Fibroblast of lung (primary cell): ENCODE data around the gene IL16. TPM values are rescaled to one million over a fixed set of nuclear protein-coding genes. Genes with fewer than 3 reads are reported as not detected.
"Not testable (repeated sequence)": the region's sequence is repeated elsewhere in the genome, so short reads cannot be mapped to it uniquely, and the experiment has no call there.

Source experiments
- DNase-seq, 2 donors: peaks; one replicate each; pipeline versions ENCODE4 v3.0.0 to v3.0.0-alpha.2; 2010; ENCODE audit warnings: low read depth in 2 of 2
- H2AFZ ChIP-seq: 2 replicates; pipeline ENCODE4 v1.5.1; 2012; ENCODE audit warnings: low read length, control low read depth, inconsistent platforms
- H3K27ac ChIP-seq: 2 replicates; pipeline ENCODE4 v1.5.1; 2011; ENCODE audit warnings: low read length, control low read depth; ENCODE audit not compliant: insufficient read depth
- H3K27me3 ChIP-seq: 2 replicates; pipeline ENCODE4 v1.5.1; 2011; ENCODE audit warnings: mild to moderate bottlenecking, low read length; ENCODE audit not compliant: control insufficient read depth, insufficient read depth
- H3K36me3 ChIP-seq: 2 replicates; pipeline ENCODE4 v1.5.1; 2011; ENCODE audit warnings: low read length; ENCODE audit not compliant: control insufficient read depth, insufficient read depth
- H3K4me1 ChIP-seq: 2 replicates; pipeline ENCODE4 v1.5.1; 2011; ENCODE audit warnings: low read length; ENCODE audit not compliant: control insufficient read depth, insufficient read depth; ENCODE audit errors: extremely low read depth
- H3K4me2 ChIP-seq: 2 replicates; pipeline ENCODE4 v1.5.1; 2011; ENCODE audit warnings: low read length, control low read depth; ENCODE audit not compliant: insufficient read depth; ENCODE audit errors: extremely low read depth
- H3K4me3 ChIP-seq, 4 experiments: fragments of 200-600 bp in 1 of 4; sonication (generic) in 1 of 4; replicated peaks in 1 of 4; 2 replicates each; pipeline ENCODE4 v1.5.1; 2011 to 2016; ENCODE audit warnings: low read length in 4 of 4, low read depth in 3 of 4, mild to moderate bottlenecking in 3 of 4, control low read depth in 2 of 4, inconsistent platforms in 1 of 4, mixed read lengths in 1 of 4; ENCODE audit not compliant: insufficient read depth in 1 of 4; ENCODE audit errors: control extremely low read depth in 1 of 4
- H3K79me2 ChIP-seq: 2 replicates; pipeline ENCODE4 v1.5.1; 2012; ENCODE audit warnings: mild to moderate bottlenecking, low read length, inconsistent platforms; ENCODE audit not compliant: control insufficient read depth, insufficient read depth
- H3K9ac ChIP-seq: 2 replicates; pipeline ENCODE4 v1.5.1; 2011; ENCODE audit warnings: mild to moderate bottlenecking, low read length, control low read depth; ENCODE audit not compliant: insufficient read depth
- H3K9me3 ChIP-seq: 2 replicates; pipeline ENCODE4 v1.5.1; 2012; ENCODE audit warnings: low read depth, low read length; ENCODE audit not compliant: control insufficient read depth, insufficient read depth
- H4K20me1 ChIP-seq: 2 replicates; pipeline ENCODE4 v1.5.1; 2011; ENCODE audit warnings: low read length; ENCODE audit not compliant: control insufficient read depth, insufficient read depth; ENCODE audit errors: extremely low read depth
- CTCF ChIP-seq, 2 donors: IDR thresholded peaks in 1 of 2; conservative IDR thresholded peaks in 1 of 2; 1 replicate in 1 of 2; 2 replicates in 1 of 2; pipeline ENCODE4 v1.5.1; 2011 to 2012; ENCODE audit warnings: low read length in 2 of 2, control low read depth in 1 of 2, inconsistent platforms in 1 of 2, low read depth in 1 of 2, mild to moderate bottlenecking in 1 of 2
- EZH2 ChIP-seq: IDR thresholded peaks from 2 replicates; pipeline ENCODE4 v1.5.1; 2012; ENCODE audit warnings: low read length, control low read depth, mild to moderate bottlenecking; ENCODE audit errors: missing control alignments
- polyA plus RNA-seq, 2 donors: library from polyadenylated mRNA; depleted of rRNA in 1 of 2; stranded (reverse) in 1 of 2; unstranded in 1 of 2; fragments of >200 nt; gene quantifications; 2 replicates each; pipeline ENCODE4 v1.2.1, GENCODE V29; 2011 to 2012; ENCODE audit warnings: missing spikeins in 1 of 2
- total RNA-seq: library from RNA; depleted of rRNA; stranded (reverse); fragments of >200 nt; gene quantifications from 2 replicates; pipeline ENCODE4 v1.2.1, GENCODE V29; 2014

Gene IL16
- total and polyA plus RNA-seq, 2 donors (not counting 1 experiment from before 2014, with no cell fraction given), result 0.96 to 5.0 TPM

- no peaks in the 10 kb centered on the region for H3K36me3 ChIP-seq
- no peak for DNase-seq
- TF ChIP-seq EZH2 (no peak), CTCF (conservative IDR thresholded peaks at IDR 0.05 in 1 of 2, IDR thresholded peaks at IDR 0.05 in 1 of 2; ENCODE audit: low read depth in 1 of 2, low read length in 2 of 2) (no peak)
Observed at GRCh38 chr15:81329446-81329845, 132.8 kb downstream of the IL16 start.

GRCh38 chr15:81330366-81331090 lies 133.8 kb downstream of the IL16 start:
- H3K27ac ChIP-seq, result no peak overlapping the region
- no peaks in the 10 kb centered on the region for H3K36me3 ChIP-seq
- H3K9me3 ChIP-seq, result no peaks in the 10 kb centered on the region
- no peak for TF ChIP-seq EZH2
- no peak overlapping the region for H3K9ac ChIP-seq
- peaks cover 16% of the 10 kb centered on the region for H3K4me1 ChIP-seq
- no peaks in the 10 kb centered on the region for H3K27me3 ChIP-seq
- DNase-seq, result peak in 1 of 2 donors; percentile 20
- no peaks in the 10 kb centered on the region for H4K20me1 ChIP-seq
- no peak overlapping the region for H3K4me2 ChIP-seq
- H3K79me2 ChIP-seq, result no peaks in the 10 kb centered on the region
- no peak overlapping the region for H2AFZ ChIP-seq
- no peak overlapping the region for H3K4me3 ChIP-seq

More at GRCh38 chr15:81329446-81329845, 132.8 kb downstream of the IL16 start:
- Histone ChIP-seq H2AFZ (no peak overlapping the region), H3K27me3 (no peaks in the 10 kb centered on the region), H3K27ac (no peak overlapping the region), H3K79me2 (no peaks in the 10 kb centered on the region), H3K4me1 (peaks cover 16% of the 10 kb centered on the region), H4K20me1 (no peaks in the 10 kb centered on the region), H3K4me3 (no peak overlapping the region), H3K4me2 (no peak overlapping the region), H3K9me3 (no peaks in the 10 kb centered on the region), H3K9ac (no peak overlapping the region)

DNA sequence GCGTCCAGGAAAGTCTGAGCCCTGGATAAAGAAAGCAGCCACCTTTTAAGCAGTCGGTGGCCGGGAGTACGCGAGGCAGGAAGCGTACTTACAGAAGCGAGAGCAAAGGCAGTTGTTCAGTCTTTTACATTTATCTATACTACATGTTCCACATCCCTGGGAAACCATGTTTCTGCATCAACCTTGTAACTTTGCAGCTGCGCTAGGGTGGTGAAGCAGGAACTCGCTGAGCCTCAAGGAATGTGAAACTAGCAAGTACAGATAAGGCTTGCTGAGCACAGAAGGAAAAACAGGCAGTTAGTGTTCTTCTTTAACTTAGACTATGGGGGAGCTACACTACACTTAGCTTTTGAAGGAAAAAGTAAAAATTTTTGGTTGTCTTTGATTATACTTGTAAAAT lies 134.5 kb downstream of the IL16 start:
- not testable (repeated sequence) for H2AFZ ChIP-seq, H4K20me1 ChIP-seq, H3K27ac ChIP-seq, H3K9me3 ChIP-seq, H3K27me3 ChIP-seq, H3K9ac ChIP-seq, H3K4me2 ChIP-seq, H3K36me3 ChIP-seq, H3K79me2 ChIP-seq, H3K4me3 ChIP-seq
- peak; percentile 34 to 63 for DNase-seq
- H3K4me1 ChIP-seq, result peaks cover 16% of the 10 kb centered on the region

- no peak for TF ChIP-seq CTCF (conservative IDR thresholded peaks at IDR 0.05 in 1 of 2, IDR thresholded peaks at IDR 0.05 in 1 of 2; ENCODE audit: low read depth in 1 of 2, low read length in 2 of 2)
- TF ChIP-seq EZH2, result no peak
- no peaks in the 10 kb centered on the region for H3K36me3 ChIP-seq
- no peak overlapping the region for H2AFZ ChIP-seq
- H4K20me1 ChIP-seq, result no peaks in the 10 kb centered on the region
- H3K4me3 ChIP-seq, result no peak overlapping the region
- no peak for DNase-seq
- H3K4me1 ChIP-seq, result peaks cover 12% of the 10 kb centered on the region
- no peaks in the 10 kb centered on the region for H3K79me2 ChIP-seq
- no peak overlapping the region for H3K4me2 ChIP-seq
- no peak overlapping the region for H3K9ac ChIP-seq
- no peaks in the 10 kb centered on the region for H3K9me3 ChIP-seq
- H3K27me3 ChIP-seq, result no peaks in the 10 kb centered on the region
- no peak overlapping the region for H3K27ac ChIP-seq
Observed at GRCh38 chr15:81331600-81331999, 134.9 kb downstream of the IL16 start.
